Ascending aorta (tissue), 2 donors: ENCODE data around the gene TBL1XR1. TPM values are rescaled to one million over a fixed set of nuclear protein-coding genes. Genes with fewer than 3 reads are reported as not detected.
A peak's percentile ranks its signal among the peaks of the same experiment; 100 is the strongest.

Source experiments
- DNase-seq, 2 donors: peaks; one replicate each; pipeline ENCODE4 v3.0.0-alpha.2; 2019; ENCODE audit warnings: low spot score in 2 of 2
- H3K27ac ChIP-seq, 2 donors: fragments of 200-600 bp; sonication (generic); one replicate each; pipeline ENCODE4 v1.5.1; 2016 to 2017; ENCODE audit warnings: mild to moderate bottlenecking in 1 of 2
- H3K27me3 ChIP-seq: fragments of 200-600 bp; sonication (generic); one replicate; pipeline ENCODE4 v1.5.1; 2017
- H3K36me3 ChIP-seq, 2 donors: fragments of 200-600 bp; sonication (generic); one replicate each; pipeline ENCODE4 v1.5.1; 2016
- H3K4me1 ChIP-seq, 2 donors: fragments of 200-600 bp; sonication (generic); one replicate each; pipeline ENCODE4 v1.5.1; 2016 to 2017; ENCODE audit warnings: mild to moderate bottlenecking in 1 of 2
- H3K4me3 ChIP-seq, 2 donors: fragments of 200-600 bp; sonication (generic); one replicate each; pipeline ENCODE4 v1.5.1; 2016 to 2017; ENCODE audit warnings: mild to moderate bottlenecking in 1 of 2
- H3K9me3 ChIP-seq, 2 donors: fragments of 200-600 bp; sonication (generic); one replicate each; pipeline ENCODE4 v1.5.1; 2016
- CTCF ChIP-seq, 3 experiments: fragments of 200-600 bp in 2 of 3; fragments of 450-650 bp in 1 of 3; sonication (generic) in 2 of 3; IDR thresholded peaks; one replicate each; pipeline ENCODE4 v1.5.1; 2016 to 2019; ENCODE audit warnings: antibody characterized with exemption in 3 of 3, mild to moderate bottlenecking in 1 of 3, moderate library complexity in 1 of 3
- intact Hi-C: fragments of 100-400 bp; cut with DNase I; formaldehyde crosslinking; loops from one replicate; pipeline ENCODE4 v1.15.1; 2023
- total RNA-seq: library from RNA; depleted of rRNA; stranded (reverse); fragments of >200 nt; gene quantifications from one replicate; pipeline ENCODE4 v1.1.0, GENCODE V29; 2016

TBL1XR1 gene
- total RNA-seq, 1 donor from 2014 or later = 52.0 TPM

GRCh38 chr3:177045222-177045621 is 152.1 kb downstream of the TBL1XR1 start:
- no peak overlapping the region for H3K4me3 ChIP-seq
- no peaks in the 10 kb centered on the region for H3K9me3 ChIP-seq
- H3K27ac ChIP-seq = no peak overlapping the region
- no peak for TF ChIP-seq CTCF (IDR thresholded peaks at IDR 0.05)
- H3K4me1 ChIP-seq = peaks cover 0 to 14% of the 10 kb centered on the region in 2 donors
- H3K36me3 ChIP-seq = peaks cover 28 to 47% of the 10 kb centered on the region in 2 donors
- intact Hi-C loops = no loop called here
- H3K27me3 ChIP-seq = no peaks in the 10 kb centered on the region
- DNase-seq = no peak

- Histone ChIP-seq H3K27ac (peak overlapping the region in 1 of 2 donors; percentile 54), H3K9me3 (no peaks in the 10 kb centered on the region), H3K36me3 (peaks cover 20 to 42% of the 10 kb centered on the region in 2 donors), H3K4me1 (peaks cover 0 to 14% of the 10 kb centered on the region in 2 donors), H3K4me3 (no peak overlapping the region), H3K27me3 (no peaks in the 10 kb centered on the region)
- intact Hi-C loops = no loop called here
- TF ChIP-seq CTCF (IDR thresholded peaks at IDR 0.05) = no peak
- DNase-seq = no peak
Observed at GRCh38 chr3:177041730-177042551, 155.3 kb downstream of the TBL1XR1 start.

GRCh38 chr3:177041021-177041729 is 156.1 kb downstream of the TBL1XR1 start:
- Histone ChIP-seq H3K36me3 (peaks cover 16 to 35% of the 10 kb centered on the region in 2 donors), H3K4me3 (no peak overlapping the region), H3K27me3 (no peaks in the 10 kb centered on the region), H3K4me1 (peaks cover 0 to 14% of the 10 kb centered on the region in 2 donors), H3K27ac (peak overlapping the region in 1 of 2 donors; percentile 54), H3K9me3 (no peaks in the 10 kb centered on the region)
- TF ChIP-seq CTCF (IDR thresholded peaks at IDR 0.05) = no peak
- intact Hi-C loops = no loop called here
- no peak for DNase-seq

GRCh38 chr3:177039490-177040274 is 157.6 kb downstream of the TBL1XR1 start:
- DNase-seq = no peak
- Histone ChIP-seq H3K27ac (peak overlapping the region; percentile 9 to 25), H3K27me3 (no peaks in the 10 kb centered on the region), H3K36me3 (peaks cover 8 to 27% of the 10 kb centered on the region in 2 donors), H3K9me3 (no peaks in the 10 kb centered on the region), H3K4me3 (no peak overlapping the region), H3K4me1 (peaks cover 0 to 14% of the 10 kb centered on the region in 2 donors)
- TF ChIP-seq CTCF (IDR thresholded peaks at IDR 0.05) = no peak
- intact Hi-C loops = no loop called here

- Histone ChIP-seq H3K27me3 (no peaks in the 10 kb centered on the region), H3K4me1 (peaks cover 0 to 14% of the 10 kb centered on the region in 2 donors), H3K36me3 (peaks cover 6 to 29% of the 10 kb centered on the region in 2 donors), H3K4me3 (no peak overlapping the region), H3K9me3 (no peaks in the 10 kb centered on the region), H3K27ac (no peak overlapping the region)
- DNase-seq = no peak
- intact Hi-C loops = no loop called here
- TF ChIP-seq CTCF (IDR thresholded peaks at IDR 0.05) = no peak
Observed at GRCh38 chr3:177037241-177037640, 160.0 kb downstream of the TBL1XR1 start.
